MM.1S (cell line): Measurements from ENCODE around the gene ALG14.

Source experiments
- DNase-seq: peaks from one replicate; pipeline ENCODE4 v3.0.0-alpha.2; 2015
- H2AFZ ChIP-seq: fragments of 300-600 bp; sonication (generic); 2 replicates; pipeline ENCODE4 v1.6.0; 2016; ENCODE audit warnings: antibody characterized with exemption, low read length
- H3F3A ChIP-seq: fragments of 300-600 bp; sonication (generic); 2 replicates; pipeline ENCODE4 v1.6.1; 2016; ENCODE audit warnings: mild to moderate bottlenecking, antibody characterized with exemption, low read length, moderate library complexity, mixed read lengths; ENCODE audit not compliant: insufficient read depth
- H3K27ac ChIP-seq: fragments of 300-600 bp; sonication (generic); 2 replicates; pipeline ENCODE4 v1.5.1; 2016; ENCODE audit warnings: mild to moderate bottlenecking, low read length
- H3K27me3 ChIP-seq: fragments of 300-600 bp; sonication (generic); replicated peaks from 2 replicates; pipeline ENCODE4 v1.6.0; 2016; ENCODE audit warnings: low read length; ENCODE audit not compliant: insufficient read depth
- H3K36me3 ChIP-seq: fragments of 300-600 bp; sonication (generic); replicated peaks from 2 replicates; pipeline ENCODE4 v1.6.1; 2016; ENCODE audit warnings: mild to moderate bottlenecking, low read length, mixed read lengths; ENCODE audit not compliant: insufficient read depth
- H3K4me1 ChIP-seq: fragments of 300-600 bp; sonication (generic); 2 replicates; pipeline ENCODE4 v1.6.1; 2016; ENCODE audit warnings: low read length, mixed read lengths
- H3K4me2 ChIP-seq: fragments of 300-600 bp; sonication (generic); 2 replicates; pipeline ENCODE4 v1.6.0; 2016; ENCODE audit warnings: low read depth, low read length
- H3K4me3 ChIP-seq: fragments of 300-600 bp; sonication (generic); 2 replicates; pipeline ENCODE4 v1.5.1; 2016; ENCODE audit warnings: low read length, mixed read lengths
- H3K79me2 ChIP-seq: fragments of 300-600 bp; sonication (generic); 2 replicates; pipeline ENCODE4 v1.6.1; 2016; ENCODE audit warnings: mixed run types, low read length, mixed read lengths
- H3K9ac ChIP-seq: fragments of 300-600 bp; sonication (generic); 2 replicates; pipeline ENCODE4 v1.6.1; 2016; ENCODE audit warnings: low read length, mixed read lengths
- H3K9me2 ChIP-seq: fragments of 300-600 bp; sonication (generic); replicated peaks from 2 replicates; pipeline ENCODE4 v1.6.1; 2016; ENCODE audit warnings: mild to moderate bottlenecking, low read length, mixed read lengths; ENCODE audit not compliant: insufficient read depth
- H3K9me3 ChIP-seq: fragments of 300-600 bp; sonication (generic); replicated peaks from 2 replicates; pipeline ENCODE4 v1.6.1; 2016; ENCODE audit warnings: mild to moderate bottlenecking, low read length, mixed read lengths; ENCODE audit not compliant: insufficient read depth
- H4K20me1 ChIP-seq: fragments of 300-600 bp; sonication (generic); 2 replicates; pipeline ENCODE4 v1.6.1; 2016; ENCODE audit warnings: mild to moderate bottlenecking, low read length, moderate library complexity, mixed read lengths; ENCODE audit not compliant: insufficient read depth
- CTCF ChIP-seq: fragments of 300-600 bp; sonication (generic); IDR thresholded peaks from 2 replicates; pipeline ENCODE4 v1.5.1; 2016; ENCODE audit warnings: antibody characterized with exemption, low read length, mixed read lengths
- EZH2 ChIP-seq: fragments of 300-600 bp; sonication (generic); optimal IDR thresholded peaks from 2 replicates; pipeline ENCODE3; 2017; ENCODE audit warnings: low read depth, mild to moderate bottlenecking, antibody characterized with exemption, low read length, mixed read lengths
- EZH2phosphoT487 ChIP-seq: fragments of 300-600 bp; sonication (generic); IDR thresholded peaks from 2 replicates; pipeline ENCODE4 v1.6.1; 2018; ENCODE audit warnings: antibody characterized with exemption, low read length

ALG14 gene

GRCh38 chr1:95061445-95062006, 11.2 kb downstream of the ALG14 start:
- no peak overlapping the region for H2AFZ ChIP-seq
- no peaks in the 10 kb centered on the region for H3K9me3 ChIP-seq
- H3K9ac ChIP-seq: no peak overlapping the region
- no peak overlapping the region for H3K4me3 ChIP-seq
- H3K27me3 ChIP-seq: no peaks in the 10 kb centered on the region
- no peaks in the 10 kb centered on the region for H3K79me2 ChIP-seq
- no peaks in the 10 kb centered on the region for H3K4me1 ChIP-seq
- no peak overlapping the region for H3K4me2 ChIP-seq
- H3K27ac ChIP-seq: no peak overlapping the region
- DNase-seq: no peak
- H3K36me3 ChIP-seq: no peaks in the 10 kb centered on the region
- H3K9me2 ChIP-seq: no peaks in the 10 kb centered on the region
- TF ChIP-seq EZH2phosphoT487 (no peak), CTCF (no peak), EZH2 (no peak)
- H4K20me1 ChIP-seq: no peaks in the 10 kb centered on the region
- no peaks in the 10 kb centered on the region for H3F3A ChIP-seq

- Histone ChIP-seq H2AFZ (no peak overlapping the region), H3F3A (no peaks in the 10 kb centered on the region), H3K27me3 (no peaks in the 10 kb centered on the region), H3K9ac (no peak overlapping the region), H3K36me3 (no peaks in the 10 kb centered on the region), H3K4me2 (no peak overlapping the region), H4K20me1 (no peaks in the 10 kb centered on the region), H3K27ac (no peak overlapping the region), H3K4me1 (no peaks in the 10 kb centered on the region), H3K9me3 (no peaks in the 10 kb centered on the region), H3K79me2 (no peaks in the 10 kb centered on the region), H3K4me3 (no peak overlapping the region), H3K9me2 (no peaks in the 10 kb centered on the region)
- no peak for TF ChIP-seq EZH2
- no peak for TF ChIP-seq EZH2phosphoT487
- TF ChIP-seq CTCF: no peak
- no peak for DNase-seq
Measured at GRCh38 chr1:95058974-95059373, 13.8 kb downstream of the ALG14 start.

GRCh38 chr1:95057351-95057750, 15.4 kb downstream of the ALG14 start:
- Histone ChIP-seq H3K27me3 (no peaks in the 10 kb centered on the region), H3K4me2 (no peak overlapping the region), H3K9me2 (no peaks in the 10 kb centered on the region), H3K79me2 (no peaks in the 10 kb centered on the region), H3F3A (no peaks in the 10 kb centered on the region), H2AFZ (no peak overlapping the region), H3K4me3 (no peak overlapping the region), H3K9ac (no peak overlapping the region), H3K4me1 (no peaks in the 10 kb centered on the region), H4K20me1 (no peaks in the 10 kb centered on the region), H3K36me3 (no peaks in the 10 kb centered on the region), H3K9me3 (no peaks in the 10 kb centered on the region), H3K27ac (no peak overlapping the region)
- no peak for TF ChIP-seq EZH2phosphoT487
- no peak for TF ChIP-seq EZH2
- TF ChIP-seq CTCF: no peak
- no peak for DNase-seq
